CD4-positive, alpha-beta T cell treated with Interleukin-21 for 1 hour (primary cell): ENCODE results near the gene WDR74.
"Not testable (repeated sequence)": the region's sequence is repeated elsewhere in the genome, so short reads cannot be mapped to it uniquely, and the experiment has no call there.

Experiments
- DNase-seq: peaks from one replicate; pipeline ENCODE4 v3.0.0-alpha.2; 2020

WDR74 gene

GRCh38 chr11:62859281-62859703 is 19.9 kb upstream of the WDR74 start:
- not testable (repeated sequence) for DNase-seq

DNA sequence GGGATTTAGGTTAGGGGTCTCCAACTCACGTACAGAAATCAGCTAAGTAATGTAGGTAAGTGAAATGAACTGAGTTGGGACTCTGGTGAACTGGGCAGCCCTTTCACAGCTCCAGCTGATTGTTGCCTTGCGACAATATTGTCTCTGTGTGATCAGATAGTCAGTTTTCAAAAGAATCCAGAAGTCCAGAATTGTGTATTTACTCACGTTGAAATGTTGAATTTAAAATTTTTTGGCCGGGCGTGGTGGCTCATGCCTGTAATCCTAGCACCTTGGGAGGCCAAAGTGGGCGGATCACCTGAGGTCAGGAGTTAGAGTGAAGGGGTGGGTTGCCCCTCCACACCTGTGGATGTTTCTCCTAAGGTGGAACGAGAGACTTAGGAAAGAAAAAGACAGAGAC is 18.8 kb upstream of the WDR74 start:
- no peak for DNase-seq

DNA sequence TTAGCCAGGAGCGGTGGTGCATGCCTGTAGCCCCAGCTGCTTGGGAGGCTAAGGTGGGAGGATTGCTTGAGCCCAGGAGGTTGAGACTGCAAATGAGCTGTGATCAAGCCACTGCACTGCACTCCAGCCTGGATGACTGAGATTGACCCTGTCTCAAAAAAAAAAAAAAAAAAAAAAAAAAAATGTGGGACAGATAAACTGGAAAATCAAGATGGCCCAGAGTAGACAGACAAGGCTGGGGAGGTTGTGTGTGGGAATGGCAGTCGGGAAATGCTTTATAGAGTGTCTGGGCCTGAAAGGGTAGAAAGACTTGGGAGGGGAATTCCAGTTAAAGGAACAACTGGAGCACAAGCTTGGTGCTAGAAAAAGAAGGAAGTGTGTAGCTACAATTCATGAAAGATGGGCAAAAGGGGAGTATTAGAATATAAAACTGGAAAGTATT is 18.2 kb upstream of the WDR74 start:
- no peak for DNase-seq

DNA sequence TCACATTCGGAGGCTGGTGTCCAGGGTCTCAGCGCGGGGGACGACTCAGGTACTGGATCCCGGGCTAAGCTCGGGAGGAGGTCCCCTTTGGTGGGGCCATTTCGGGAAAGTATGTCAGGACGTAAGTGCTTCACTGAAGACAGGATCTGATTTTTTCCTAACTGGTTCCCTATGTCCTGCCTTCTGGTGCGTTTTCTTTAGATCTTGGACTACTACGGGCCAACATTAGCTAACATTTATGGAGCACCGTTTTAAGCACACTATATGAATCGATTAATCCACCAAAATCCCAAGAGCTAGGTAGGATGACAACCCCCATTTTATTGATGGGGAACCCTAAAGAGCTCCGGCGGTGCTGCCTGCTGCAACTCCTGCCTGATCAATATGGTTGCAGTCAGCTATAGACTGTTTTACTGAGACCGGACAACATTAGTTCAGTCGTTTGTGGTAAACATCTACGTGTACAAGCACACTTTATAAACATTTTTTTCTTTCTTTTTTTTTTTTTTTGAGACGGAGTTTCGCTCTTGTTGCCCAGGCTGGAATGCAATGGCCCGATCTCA is 17.0 kb upstream of the WDR74 start:
- DNase-seq = peak; percentile 19

GRCh38 chr11:62855571-62856332 is 16.4 kb upstream of the WDR74 start:
- DNase-seq = peak; percentile 98

GRCh38 chr11:62854825-62855570 is 15.6 kb upstream of the WDR74 start:
- peak; percentile 21 for DNase-seq

DNA sequence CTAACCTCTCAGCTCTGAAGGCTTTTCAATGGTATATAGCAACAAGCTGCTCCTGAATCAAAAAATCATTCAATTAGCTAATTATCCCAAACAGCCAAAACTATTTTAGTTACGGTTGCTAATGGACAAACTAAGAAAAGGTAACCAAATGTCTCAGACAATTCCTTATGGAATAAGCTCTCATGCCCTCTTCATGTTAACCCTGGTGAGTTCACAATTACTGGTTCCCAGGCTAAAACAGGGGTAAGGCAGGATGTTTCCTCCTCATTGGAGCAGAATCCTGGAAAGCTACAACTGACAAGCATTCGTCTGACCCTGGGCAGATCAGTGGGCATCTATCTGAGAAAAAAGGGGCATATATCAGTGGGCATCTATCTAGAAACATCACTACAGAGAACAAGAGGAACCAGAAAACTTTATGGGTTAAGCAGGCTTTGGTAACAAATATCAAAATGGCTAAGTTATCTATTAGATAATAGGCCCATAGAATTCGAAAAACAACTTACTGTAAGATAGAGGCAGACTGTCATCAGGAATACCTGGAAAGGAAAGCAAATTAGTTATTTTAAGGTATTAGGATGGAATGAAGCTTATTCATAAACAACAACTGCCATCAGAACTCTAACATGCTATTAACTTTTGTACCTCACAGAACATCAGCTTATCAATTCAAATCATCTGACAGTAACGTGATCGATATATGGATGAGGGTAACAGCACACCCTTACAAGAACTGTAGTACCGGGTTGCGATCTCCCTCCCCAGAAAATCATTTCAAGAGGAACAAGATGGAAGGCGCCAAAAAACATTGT is 14.8 kb upstream of the WDR74 start:
- DNase-seq = no peak

DNA sequence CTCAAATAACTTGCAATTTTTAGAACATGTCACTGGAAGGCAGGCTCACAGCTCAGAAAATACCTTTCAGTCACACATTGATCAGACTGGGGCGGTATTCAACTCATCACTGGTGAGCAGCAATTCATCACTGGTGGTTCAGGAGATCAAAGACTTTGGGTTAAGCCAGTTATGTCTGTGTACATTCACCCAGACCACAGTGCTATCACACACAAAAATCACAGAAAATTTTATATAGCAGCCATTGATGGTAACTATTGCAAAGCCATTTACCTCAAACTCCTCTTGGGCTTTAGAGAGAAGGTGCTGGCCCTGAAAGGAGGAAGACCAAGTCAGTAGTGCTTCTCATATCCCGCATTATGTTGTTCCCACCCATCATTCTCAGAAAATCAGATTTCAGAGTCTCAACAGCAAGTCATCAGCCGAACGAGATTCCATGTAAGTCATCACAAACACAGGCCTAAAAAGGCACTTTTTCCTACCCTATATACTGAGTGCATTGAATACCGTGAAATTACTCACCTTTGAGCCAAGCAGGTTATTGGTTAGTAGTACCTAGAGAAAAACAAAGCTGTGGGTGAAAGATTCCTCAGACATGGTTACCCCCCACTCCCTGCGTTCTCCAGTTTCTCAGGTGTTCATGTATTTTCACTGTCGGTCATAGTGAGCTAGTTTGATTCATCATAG is 14.0 kb upstream of the WDR74 start:
- peak; percentile 64 for DNase-seq

DNA sequence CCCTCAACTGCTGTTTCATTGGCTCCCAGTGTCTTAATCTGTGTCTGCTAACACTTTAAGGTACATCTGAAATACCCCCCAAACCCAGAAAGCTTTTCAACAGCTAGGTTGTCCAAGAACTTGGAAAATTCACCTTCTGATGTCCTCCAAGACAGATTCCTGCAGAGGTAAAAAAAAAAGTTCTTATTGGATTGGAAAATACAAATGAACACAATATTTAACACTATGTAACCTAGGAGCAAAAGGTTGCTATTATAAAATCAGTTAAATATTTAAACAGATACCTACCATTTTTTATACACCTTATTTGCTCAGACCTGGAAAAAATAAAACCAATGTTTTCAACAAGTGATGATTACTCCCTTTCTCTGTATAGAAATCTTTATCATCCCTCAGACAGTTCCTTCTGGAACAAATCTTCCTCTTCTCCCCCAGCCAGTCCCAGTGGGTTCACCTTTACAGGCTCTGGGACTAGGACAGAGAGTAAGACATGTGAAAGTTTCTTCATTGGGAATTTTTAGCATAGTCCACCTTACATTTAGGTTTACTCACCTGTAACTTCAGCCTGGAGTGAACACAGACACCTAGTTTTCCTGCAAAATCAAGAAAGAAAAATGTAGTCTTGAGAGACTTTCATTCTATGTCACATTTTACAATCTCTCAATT is 13.3 kb upstream of the WDR74 start:
- DNase-seq = no peak

DNA sequence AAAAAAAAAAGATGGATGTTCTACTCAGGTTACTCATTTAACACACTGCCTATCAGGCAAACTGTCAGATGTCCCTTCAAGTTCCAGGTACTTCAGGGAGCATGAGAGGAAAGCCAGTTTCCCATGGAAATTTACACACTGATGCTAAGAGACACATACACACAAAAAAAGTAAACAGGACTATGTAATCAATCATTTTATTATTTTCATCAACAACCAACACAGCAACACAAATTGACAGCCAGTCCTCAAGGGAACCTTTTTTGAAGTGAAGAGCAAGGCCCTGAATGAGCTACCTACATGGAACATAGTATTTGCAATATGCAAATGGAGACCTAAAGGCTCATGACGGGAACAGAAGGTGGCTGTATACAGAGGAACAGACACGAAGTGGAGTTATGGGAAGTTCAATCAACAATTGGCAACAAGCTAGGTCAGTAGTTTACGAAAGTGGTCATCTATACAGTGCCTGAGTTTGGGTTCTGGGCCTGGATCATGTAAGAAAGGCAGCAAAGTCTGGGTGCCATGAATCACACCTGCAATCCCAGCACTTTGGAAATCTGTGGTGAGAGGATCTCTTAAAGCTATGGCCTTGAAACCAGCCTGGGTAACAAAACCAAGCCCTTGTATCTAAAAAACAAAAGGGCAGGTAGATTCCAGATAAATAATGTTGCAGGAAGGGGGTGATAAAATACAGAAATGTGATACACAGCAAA is 12.6 kb upstream of the WDR74 start:
- no peak for DNase-seq

DNA sequence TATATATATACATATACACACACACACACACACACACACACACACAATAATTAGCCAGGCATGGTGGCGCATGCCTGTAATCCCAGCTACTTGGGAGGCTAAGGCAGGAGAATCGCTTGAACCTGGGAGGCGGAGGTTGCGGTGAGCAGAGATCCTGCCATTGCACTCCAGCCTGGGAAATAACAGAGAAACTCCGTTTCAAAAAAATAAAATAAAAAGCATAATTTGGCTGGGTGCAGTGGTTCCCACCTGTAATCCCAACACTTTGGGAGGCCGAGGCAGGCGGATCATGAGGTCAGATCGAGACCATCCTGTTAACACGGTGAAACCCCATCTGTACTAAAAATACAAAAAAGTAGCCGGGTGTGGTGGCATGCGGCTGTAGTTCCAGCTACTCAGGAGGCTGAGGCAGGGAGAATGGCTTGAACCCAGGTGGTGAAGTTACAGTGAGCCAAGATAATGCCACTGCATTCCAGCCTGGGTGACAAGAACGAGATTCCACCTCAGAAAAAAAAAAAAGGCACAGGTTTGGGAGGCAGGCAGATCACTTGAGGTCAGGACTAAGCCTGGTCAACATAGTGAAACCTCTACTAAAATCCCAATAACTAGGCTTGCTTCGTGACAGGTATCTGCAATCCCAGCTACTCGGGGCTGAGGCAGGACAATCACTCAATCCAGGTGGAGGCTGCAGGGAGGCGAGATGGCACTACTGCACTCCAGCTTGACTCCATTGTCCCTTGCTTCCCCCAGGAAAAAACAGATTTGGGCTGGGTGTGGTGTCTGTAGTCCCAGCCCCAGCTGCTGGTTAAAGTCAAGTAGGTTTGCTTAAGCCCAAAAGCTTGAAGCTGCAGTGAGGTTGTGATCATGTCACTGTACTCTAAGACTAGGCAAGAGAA is 11.8 kb upstream of the WDR74 start:
- no peak for DNase-seq

DNA sequence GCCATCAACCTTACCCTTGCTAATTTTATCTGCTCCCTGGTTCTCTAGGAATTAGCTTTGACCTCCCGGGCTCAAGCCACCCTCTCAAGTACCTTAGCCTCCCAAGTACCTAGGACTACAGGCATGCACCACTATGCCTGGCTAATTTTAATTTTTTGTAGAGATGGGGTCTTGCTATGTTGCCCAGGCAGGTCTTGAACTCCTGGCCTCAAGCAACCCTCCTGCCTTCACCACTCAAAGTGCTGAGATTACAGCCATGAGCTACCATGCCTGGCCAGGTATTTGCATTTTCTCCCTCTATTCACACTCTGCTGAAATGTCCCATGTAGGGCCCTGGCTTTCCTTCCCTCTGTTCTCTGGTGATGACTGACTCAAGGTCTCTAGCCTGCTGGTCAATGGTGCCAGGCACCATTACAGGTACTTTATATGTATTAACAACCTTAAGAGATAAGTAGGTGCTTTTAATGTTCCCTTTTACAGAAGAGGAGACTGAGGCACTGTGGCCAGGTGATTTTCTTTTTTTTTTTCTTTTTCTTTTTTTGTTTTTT is 8.5 kb upstream of the WDR74 start:
- no peak for DNase-seq

GRCh38 chr11:62846177-62846576 is 6.8 kb upstream of the WDR74 start:
- no peak for DNase-seq

DNA sequence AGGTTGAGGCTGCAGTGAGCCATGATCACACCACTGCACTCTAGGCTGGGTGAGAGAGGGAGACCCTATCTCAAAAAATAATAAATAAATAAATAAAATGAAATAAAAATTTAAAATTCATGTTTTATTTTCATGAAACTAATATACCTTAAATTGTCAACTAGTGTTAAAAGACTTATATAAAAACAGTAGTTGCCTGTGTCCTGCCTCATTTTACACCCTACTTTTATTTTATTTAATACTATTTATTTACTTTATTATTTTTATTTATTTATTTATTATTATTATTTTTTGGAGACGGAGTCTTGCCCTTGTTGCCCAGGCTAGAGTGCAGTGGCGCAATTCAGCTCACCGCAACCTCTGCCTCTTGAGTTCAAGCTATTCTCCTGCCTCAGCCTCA is 4.8 kb upstream of the WDR74 start:
- DNase-seq = no peak

- DNase-seq = no peak
Measured at GRCh38 chr11:62843466-62843865, 4.1 kb upstream of the WDR74 start.

DNA sequence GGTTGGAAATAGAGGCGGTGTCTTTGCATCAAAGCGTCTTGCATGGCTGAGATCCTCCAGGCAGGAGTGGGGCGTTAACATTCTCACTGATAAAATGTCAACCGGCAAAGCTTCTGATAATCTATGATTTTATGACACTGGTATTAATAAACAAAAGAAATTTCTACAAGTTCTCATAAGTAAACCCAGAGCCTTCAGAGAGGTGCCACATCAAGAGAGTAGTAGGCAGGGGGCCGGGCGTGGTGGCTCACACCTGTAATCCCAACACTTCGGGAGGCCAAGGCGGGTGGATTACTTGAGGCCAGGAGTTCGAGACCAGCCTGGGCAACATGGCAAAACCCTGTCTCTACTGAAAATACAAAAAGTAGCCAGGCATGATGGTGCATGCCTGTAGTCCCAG is 3.5 kb upstream of the WDR74 start:
- DNase-seq = not testable (repeated sequence)

GRCh38 chr11:62842171-62842741 is 2.9 kb upstream of the WDR74 start:
- DNase-seq = peak; percentile 47

- DNase-seq = peak; percentile 94
Measured at GRCh38 chr11:62841361-62842170, 2.2 kb upstream of the WDR74 start.
